Measurements from ENCODE around the gene NTNG1. TPM values are rescaled to one million over a fixed set of nuclear protein-coding genes. Genes with fewer than 3 reads are reported as not detected.

The NTNG1 gene
- total RNA-seq, 1 experiment from 2014 or later = 1.5 TPM

GRCh38 chr1:107152395-107152794 is 11.6 kb downstream of the NTNG1 start:
- H2BK5ac ChIP-seq (ENCODE audit: insufficient read length, low read length) = no peak overlapping the region
- H2BK15ac ChIP-seq (ENCODE audit: low read depth, low read length) = no peak overlapping the region
- H3K27ac ChIP-seq (ENCODE audit: insufficient read length, low read depth, low read length) = no peak overlapping the region
- no peak overlapping the region for H3T11ph ChIP-seq (ENCODE audit: low read length)
- no peaks in the 10 kb centered on the region for H4K20me1 ChIP-seq (ENCODE audit: control insufficient read depth, insufficient read depth, insufficient read length)
- H2BK12ac ChIP-seq (ENCODE audit: insufficient read length, low read depth, low read length) = no peak overlapping the region
- Mint-ChIP-seq H3K4me1 (no peaks in the 10 kb centered on the region), H3K27me3 (ENCODE audit: low read depth) (no peaks in the 10 kb centered on the region), H3K4me3 (no peak overlapping the region), H3K9me3 (no peaks in the 10 kb centered on the region), H3K36me3 (ENCODE audit: insufficient read depth in 1 of 3, low read depth in 3 of 3) (no peaks in the 10 kb centered on the region), H3K27ac (no peak overlapping the region)
- TF ChIP-seq CTCF (conservative IDR thresholded peaks at IDR 0.05) = no peak
- H3K23me2 ChIP-seq (ENCODE audit: insufficient read length, low read depth, low read length, poor library complexity, severe bottlenecking) = no peaks in the 10 kb centered on the region
- H3K27me3 ChIP-seq (ENCODE audit: insufficient read depth, low read length) = no peaks in the 10 kb centered on the region
- H2BK20ac ChIP-seq (ENCODE audit: low read depth, low read length, poor library complexity, severe bottlenecking) = no peak overlapping the region
- no peak overlapping the region for H2BK120ac ChIP-seq (ENCODE audit: low read depth, low read length, poor library complexity, severe bottlenecking)
- no peak overlapping the region for H3K14ac ChIP-seq (ENCODE audit: insufficient read depth, low read length)
- no peak overlapping the region for H3K56ac ChIP-seq (ENCODE audit: insufficient read length, low read depth, low read length)
- H2AFZ ChIP-seq (ENCODE audit: low read length) = no peak overlapping the region
- H3K9me3 ChIP-seq (ENCODE audit: control insufficient read depth, low read depth, low read length) = no peaks in the 10 kb centered on the region
- WGBS (ENCODE audit: extremely low coverage, insufficient read length, low lambda C conversion rate) = no CpG with 5 or more reads among the region's 4 CpGs
- H4K8ac ChIP-seq (replicated peaks; ENCODE audit: insufficient read length, low read depth, low read length) = no peak overlapping the region
- H4K5ac ChIP-seq (ENCODE audit: insufficient read length, low read depth, low read length) = no peak overlapping the region
- no peak overlapping the region for H3K18ac ChIP-seq (ENCODE audit: insufficient read length, low read depth, low read length)
- H3K79me2 ChIP-seq (ENCODE audit: insufficient read depth, low read length) = no peaks in the 10 kb centered on the region
- no peak overlapping the region for H3K4me2 ChIP-seq (ENCODE audit: insufficient read depth, insufficient read length, low read length)
- no peak overlapping the region for H3K23ac ChIP-seq (ENCODE audit: insufficient read length, low read depth, low read length)
- no peaks in the 10 kb centered on the region for H3K79me1 ChIP-seq (ENCODE audit: insufficient read depth, low read depth, low read length, poor library complexity, severe bottlenecking)
- DNase-seq = no peak
- no peak overlapping the region for H3K9ac ChIP-seq (ENCODE audit: extremely low read depth, insufficient read length, low read length)
- H2AK5ac ChIP-seq (ENCODE audit: insufficient read length, low read length) = no peak overlapping the region
- H3K4ac ChIP-seq (ENCODE audit: low read depth, low read length) = no peak overlapping the region
- H4K91ac ChIP-seq (ENCODE audit: insufficient read length, low read depth, low read length) = no peak overlapping the region
- no peaks in the 10 kb centered on the region for H3K4me1 ChIP-seq (ENCODE audit: insufficient read depth, low read length)
